ENCODE results near the gene CNIH4. TPM values are rescaled to one million over a fixed set of nuclear protein-coding genes. Genes with fewer than 3 reads are reported as not detected.

The CNIH4 gene
- total and polyA plus RNA-seq, 11 donors: 15.7 to 84.6 (median 33.7) TPM

DNA sequence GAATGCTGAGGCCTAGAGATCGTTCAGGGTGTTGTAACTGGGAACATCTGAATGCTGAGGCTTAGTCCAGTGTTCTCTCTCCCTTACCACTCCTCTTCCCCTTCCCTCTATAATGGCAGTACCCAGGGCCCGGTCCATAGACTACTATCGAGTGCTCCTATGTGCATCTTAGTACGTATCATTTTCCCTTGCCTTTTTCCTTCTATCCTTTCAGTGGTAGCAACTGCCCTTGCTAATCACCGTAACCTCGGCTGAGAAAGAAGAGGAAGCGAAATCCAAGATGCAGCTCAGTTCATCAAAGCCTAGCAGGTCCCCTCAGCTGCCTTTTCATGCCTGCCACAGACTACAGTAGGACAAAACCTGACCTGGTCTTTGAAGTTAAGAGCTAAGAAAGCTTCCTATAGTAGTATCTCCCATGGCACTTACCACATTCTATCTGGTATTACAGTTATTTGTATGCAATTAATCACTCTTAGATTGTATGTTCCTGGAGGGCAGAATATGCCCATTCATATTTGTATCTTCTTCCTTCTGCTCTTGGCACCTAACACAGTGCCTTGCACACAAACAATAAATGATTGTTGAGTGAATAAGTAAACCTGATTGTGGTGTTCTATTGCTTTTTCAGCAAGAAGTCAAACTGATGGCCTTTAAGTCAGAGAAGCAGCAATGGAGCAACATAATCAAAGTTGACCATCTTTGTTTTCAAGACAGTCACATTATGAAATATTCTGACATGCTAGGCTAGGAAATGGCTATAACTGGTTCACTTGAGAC is 22.4 kb downstream of the CNIH4 start:
- TF ChIP-seq, protein P1, sequence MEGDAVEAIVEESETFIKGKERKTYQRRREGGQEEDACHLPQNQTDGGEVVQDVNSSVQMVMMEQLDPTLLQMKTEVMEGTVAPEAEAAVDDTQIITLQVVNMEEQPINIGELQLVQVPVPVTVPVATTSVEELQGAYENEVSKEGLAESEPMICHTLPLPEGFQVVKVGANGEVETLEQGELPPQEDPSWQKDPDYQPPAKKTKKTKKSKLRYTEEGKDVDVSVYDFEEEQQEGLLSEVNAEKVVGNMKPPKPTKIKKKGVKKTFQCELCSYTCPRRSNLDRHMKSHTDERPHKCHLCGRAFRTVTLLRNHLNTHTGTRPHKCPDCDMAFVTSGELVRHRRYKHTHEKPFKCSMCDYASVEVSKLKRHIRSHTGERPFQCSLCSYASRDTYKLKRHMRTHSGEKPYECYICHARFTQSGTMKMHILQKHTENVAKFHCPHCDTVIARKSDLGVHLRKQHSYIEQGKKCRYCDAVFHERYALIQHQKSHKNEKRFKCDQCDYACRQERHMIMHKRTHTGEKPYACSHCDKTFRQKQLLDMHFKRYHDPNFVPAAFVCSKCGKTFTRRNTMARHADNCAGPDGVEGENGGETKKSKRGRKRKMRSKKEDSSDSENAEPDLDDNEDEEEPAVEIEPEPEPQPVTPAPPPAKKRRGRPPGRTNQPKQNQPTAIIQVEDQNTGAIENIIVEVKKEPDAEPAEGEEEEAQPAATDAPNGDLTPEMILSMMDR (IDR thresholded peaks at IDR 0.05): no peak
- WGBS, 4 donors: 89 to 93% (median 91%) methylated on average over 7 of the region's 7 CpGs
- peaks cover 0 to 63% (median 32%) of the 10 kb centered on the region in 9 donors for H3K36me3 ChIP-seq

DNA sequence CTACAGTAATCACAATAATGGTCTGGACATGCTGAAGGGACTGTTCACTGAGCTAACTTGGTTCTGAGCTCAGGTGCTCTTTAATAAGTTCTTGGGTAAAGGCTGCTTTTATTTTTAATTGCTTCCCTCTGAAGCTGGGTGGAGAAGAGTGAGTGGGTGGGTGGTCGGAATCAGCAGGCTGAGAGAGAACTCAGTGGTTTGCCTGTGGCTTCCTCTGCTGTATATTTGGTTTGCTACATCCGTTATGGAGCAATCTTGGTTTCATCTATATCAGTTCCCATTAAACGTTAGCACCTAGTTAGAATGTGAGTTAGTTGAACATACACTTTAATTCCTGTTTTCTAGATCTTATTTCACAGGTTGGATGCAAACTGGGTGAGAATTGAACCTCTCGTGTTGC is 23.3 kb downstream of the CNIH4 start:
- DNase-seq (no peak), ATAC-seq (peak in 1 of 4 donors; percentile 47)
- Histone ChIP-seq H3K36me3 (peaks cover 0 to 60% (median 36%) of the 10 kb centered on the region in 9 donors), H3K4me1 (peaks cover 0 to 78% (median 10%) of the 10 kb centered on the region in 12 donors), H3K4me3 (no peak overlapping the region), H3K27ac (peak overlapping the region in 1 of 12 donors; percentile 73), H3K9me3 (no peaks in the 10 kb centered on the region), H3K27me3 (no peaks in the 10 kb centered on the region)
- 73 to 89% (median 80%) methylated on average over 4 of the region's 4 CpGs for WGBS, 4 donors
- intact Hi-C loops (cut with DNase I): no loop called here
- TF ChIP-seq POLR2A (IDR thresholded peaks at IDR 0.05): no peak
- TF ChIP-seq, protein P1 (IDR thresholded peaks at IDR 0.05): no peak

More for the DNA sequence above, 22.4 kb downstream of the CNIH4 start:
- ATAC-seq (peak in 1 of 4 donors; percentile 47), DNase-seq (no peak)
- H3K4me1 ChIP-seq: peaks cover 0 to 85% (median 10%) of the 10 kb centered on the region in 12 donors
- H3K27me3 ChIP-seq: no peaks in the 10 kb centered on the region
- intact Hi-C loops (cut with DNase I): no loop called here
- H3K9me3 ChIP-seq: no peaks in the 10 kb centered on the region
- no peak overlapping the region for H3K4me3 ChIP-seq
- peak overlapping the region in 1 of 12 donors; percentile 73 for H3K27ac ChIP-seq

DNA sequence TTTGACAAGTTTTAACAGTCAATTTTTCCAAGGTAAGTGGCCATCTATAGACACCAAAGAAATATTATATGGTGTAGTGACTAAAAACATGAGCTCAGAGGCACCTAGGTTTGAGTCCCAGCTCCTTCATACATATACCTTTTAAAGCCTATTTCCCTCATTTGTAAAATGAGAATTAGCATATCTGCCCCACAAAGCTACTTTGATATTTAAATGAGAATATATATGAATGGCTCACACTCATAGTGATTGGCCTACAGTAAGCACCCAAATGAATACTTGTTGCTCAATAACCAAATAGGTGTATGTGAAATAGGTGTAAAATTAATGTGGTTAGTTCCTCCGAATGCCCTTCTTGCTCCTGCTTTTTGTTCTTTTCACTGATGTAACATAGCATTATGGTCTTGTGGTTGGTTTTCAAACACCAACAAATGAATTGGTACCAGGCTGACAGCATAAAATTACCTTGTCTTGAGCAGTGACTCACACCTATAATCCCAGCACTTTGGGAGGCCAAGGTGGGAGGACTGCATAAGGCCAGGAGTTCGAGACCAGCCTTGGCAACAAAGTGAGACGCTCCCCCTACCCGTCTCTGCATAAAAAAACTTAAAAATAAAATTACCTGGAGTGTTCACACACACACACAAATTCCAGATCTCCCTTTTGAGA is 25.3 kb downstream of the CNIH4 start:
- Histone ChIP-seq H3K27ac (no peak overlapping the region), H3K36me3 (peaks cover 0 to 56% (median 24%) of the 10 kb centered on the region in 9 donors)
- no peak for ATAC-seq

More for the DNA sequence above, 25.3 kb downstream of the CNIH4 start:
- intact Hi-C loops (cut with DNase I): no loop called here
- TF ChIP-seq, protein P1 (IDR thresholded peaks at IDR 0.05): no peak
- no peak for TF ChIP-seq POLR2A (IDR thresholded peaks at IDR 0.05)
- Histone ChIP-seq H3K4me1 (peaks cover 0 to 67% (median 7%) of the 10 kb centered on the region in 12 donors), H3K9me3 (no peaks in the 10 kb centered on the region), H3K27me3 (no peaks in the 10 kb centered on the region), H3K4me3 (no peak overlapping the region)
- WGBS, 4 donors: 91 to 95% (median 94%) methylated on average over 4 of the region's 4 CpGs
- DNase-seq: no peak
